NCI-H1436 treated with DMSO at 0.1 percent for 48 hours (cell line): ENCODE data around the gene RTP3.

Source experiments
- DNase-seq: peaks from one replicate; lab custom pipeline; 2025; lab: John Stamatoyannopoulos, UW

Gene RTP3

DNA sequence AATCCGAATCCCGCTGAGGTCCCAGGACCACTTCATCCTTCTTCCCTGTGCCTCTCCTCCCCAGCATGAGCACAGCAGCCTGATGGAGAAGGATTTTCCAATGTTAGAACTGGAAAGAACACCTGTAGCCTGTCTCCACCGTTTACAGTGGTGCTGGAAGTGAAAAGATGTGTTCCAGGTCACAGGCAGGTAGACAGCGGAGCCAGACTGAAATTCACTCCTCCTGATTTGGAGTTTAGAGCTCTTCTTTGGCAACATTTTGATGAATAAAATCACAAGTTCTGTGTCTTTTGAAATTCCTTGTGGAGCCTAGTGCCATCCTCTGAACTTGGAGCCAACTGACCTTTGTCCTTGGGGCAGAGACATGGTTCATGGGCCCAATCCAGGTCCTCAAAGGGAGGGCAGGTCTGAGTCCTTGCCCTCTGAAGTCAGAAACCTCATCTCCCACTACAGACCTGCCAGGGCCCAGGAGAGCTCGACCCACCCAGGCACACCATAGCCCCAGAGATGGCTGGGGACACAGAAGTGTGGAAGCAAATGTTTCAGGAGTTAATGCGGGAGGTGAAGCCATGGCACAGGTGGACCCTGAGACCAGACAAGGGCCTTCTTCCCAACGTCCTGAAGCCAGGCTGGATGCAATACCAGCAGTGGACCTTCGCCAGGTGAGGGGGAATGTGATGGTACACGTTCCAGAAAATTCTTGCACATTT lies at the start of gene RTP3:
TSS of gene RTP3 (plus strand) at position 421 of the 710 bp plus-strand sequence. CDS start at position 508, 87 bp downstream.
- no peak for DNase-seq

DNA sequence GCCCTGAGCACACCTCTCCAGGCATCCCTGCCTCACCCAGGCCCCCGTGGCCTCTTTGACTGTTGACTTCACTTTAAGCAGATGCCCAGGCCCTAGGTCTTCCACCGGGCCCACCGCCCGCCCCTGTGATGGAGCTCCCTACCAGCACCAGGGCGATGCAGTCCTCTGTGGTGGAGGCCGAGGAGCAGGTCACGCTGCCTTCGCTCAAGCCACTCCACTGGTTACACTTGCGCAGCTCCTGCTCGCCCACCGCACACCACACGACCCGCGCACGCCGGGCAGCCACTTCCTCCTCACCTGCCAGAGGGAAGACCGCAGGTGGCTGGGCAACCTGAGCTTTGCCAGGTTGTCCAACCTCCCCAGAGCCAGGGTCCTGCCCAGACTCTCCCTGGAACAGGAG lies 49.1 kb upstream of the RTP3 start:
- DNase-seq: no peak

DNA sequence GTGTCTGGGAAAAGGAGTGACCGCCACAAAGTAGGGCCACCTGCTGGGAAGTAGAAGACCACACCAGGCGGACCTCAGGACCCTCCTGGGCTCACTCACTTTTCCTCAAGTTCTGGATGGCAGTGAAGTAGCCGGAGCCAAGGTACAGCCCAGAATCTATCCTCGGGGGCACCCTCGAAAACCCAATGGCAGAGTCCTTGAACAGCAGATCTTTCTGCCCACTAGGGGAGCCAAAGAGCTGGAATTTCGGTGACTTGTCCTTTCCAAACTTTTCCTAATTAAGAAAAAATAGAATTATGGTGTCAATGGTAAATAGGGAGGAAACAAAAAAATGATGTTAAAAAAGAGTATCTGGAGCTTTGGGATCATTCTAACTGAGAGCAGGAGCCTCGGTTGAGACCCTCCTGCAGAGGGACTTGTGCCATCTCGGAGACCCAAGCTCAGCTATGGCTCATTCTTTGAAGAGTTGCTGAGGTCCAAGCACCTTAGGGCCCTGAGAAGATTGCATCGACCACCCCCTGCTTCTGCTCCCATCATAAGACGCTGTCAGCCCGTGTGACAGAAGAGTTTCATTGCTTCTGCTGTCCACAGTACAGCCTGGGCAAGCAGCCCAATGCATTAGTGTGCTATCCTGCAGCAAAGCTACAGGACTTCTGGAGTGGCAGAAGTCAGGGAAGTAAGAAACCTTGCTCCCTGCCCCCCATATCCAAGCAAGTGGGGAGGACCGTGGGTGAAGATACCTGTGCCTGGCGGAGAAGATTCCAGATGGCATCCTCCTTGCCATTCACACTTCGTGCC lies 47.8 kb upstream of the RTP3 start:
- no peak for DNase-seq

DNA sequence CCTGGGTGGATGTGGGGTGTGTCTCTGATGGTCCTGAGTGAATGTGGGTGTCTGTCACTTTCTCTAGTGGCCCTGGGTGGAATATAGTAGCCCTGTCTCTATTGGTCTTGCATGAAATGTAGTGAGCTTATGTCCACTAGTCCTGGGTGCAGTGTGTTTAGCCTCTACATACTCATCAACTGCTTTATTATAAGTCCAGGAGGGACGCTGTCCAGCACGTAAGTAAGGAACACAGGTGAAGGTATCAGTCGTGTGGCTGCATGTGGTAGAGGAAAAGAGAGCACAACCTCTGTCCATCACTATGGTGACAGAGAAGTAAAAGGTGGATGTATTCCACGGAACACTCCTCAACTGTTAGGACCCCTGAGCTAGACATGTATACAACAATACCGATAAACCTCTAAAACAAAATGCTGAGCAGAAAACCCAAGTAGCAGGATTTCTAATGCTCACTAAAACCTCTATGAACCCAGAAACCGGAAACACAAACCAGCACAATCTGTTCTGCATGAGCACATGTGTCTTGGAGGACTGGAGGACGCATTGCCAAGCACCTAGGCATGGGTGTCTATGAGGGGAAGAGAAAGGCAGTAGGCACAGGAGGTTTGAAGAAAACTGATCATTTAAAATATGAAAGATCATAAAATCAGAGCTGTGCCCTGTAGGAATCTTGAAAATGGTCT lies 44.1 kb upstream of the RTP3 start:
- no peak for DNase-seq

DNA sequence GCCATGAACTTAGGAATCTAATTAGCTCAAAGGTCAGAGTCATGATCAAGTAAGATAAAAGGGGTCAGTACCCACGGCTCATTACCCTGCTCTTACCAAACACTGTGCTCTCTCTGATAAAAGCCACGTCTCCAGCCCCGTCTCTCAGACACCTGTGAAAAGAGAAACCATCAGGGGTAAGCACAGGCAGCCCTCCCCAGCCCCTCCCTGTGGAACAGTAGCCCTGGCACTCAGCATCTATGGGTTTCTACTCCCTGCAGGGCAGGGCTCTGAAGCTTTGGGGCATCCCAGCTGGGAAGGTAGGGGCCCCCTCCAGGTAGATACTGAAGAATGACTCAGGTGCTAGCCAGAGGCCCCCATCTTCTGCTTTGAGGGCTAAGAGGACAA lies 43.6 kb upstream of the RTP3 start:
- DNase-seq: no peak

DNA sequence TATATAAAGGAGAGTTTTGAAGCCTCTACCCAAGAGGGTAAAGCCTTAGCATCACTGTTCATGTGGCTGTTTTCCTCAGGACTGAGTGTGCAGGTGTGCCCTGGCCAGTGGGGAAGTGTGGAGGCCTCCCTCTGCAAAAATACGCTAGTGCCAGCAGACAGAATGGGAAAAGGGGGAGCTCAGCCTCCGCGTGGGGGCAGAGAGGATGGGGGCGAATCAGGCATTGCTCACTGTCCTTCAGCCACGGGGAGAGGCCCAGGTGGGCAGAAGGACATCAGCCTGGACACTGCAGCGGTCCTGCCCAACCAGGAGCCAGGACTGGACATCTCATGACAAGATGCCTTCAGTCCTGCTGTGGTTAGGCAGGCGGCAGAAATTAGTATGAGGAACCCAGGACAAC lies 43.2 kb upstream of the RTP3 start:
- DNase-seq: no peak

DNA sequence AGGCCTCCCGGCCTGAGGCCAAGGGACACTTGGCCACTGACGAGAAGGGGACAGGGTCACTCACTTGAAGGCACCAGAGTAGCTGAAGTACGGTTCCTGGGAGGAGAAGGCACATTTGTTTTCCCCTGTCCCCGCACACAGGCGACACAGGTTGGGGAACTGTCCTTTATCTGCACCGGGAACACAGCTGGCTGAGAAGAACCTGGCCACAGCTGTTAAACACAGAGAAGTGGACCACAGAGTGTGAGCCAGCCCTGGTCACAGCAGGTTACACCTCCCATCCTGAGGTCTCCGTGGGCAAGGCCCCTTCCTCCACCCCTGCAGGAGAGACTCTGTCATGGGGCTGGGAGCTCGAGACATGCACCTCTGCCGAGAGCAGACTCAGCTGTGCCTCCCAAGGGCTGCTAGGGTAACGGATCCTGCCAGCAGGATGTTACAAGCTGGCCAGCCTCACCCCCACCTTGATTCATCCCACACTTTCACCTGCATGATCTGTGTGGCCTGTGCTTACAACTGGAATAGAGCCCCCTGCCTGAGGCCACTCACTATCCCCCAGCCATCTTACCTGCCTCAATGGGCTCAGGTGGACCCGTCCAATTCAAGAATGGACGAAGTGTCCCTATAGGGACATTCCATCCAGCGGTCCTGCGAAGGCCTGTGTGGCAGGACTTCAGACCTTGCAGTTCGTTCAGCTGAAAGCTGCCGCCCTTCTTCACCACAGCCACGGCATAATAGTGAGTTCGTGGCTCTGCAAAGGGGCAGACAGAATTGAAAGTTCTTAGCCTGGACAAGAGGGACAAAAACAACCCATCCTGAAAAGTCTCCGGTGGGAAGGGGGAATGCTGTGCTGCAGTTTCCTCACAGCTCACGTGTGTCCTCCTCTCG lies 42.3 kb upstream of the RTP3 start:
- DNase-seq: no peak

DNA sequence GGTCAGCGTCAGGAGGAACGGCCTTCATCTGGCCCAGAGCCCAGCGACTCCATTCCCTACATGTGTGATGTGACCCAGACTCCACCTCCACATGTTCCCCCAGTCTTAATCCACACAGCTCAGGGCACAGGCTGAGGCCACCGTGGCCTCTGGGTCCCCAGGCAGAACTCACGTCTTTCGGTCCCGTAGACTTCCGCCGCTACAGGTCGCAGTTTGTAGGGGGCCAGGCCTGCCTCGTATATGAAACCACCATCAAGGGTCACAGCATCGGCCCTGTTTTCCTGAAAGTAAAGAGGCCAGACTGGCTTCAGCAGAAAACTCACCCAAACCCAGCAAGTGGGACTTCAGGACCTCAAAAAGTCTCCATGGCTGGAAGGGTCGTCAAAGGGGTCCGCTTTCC lies 41.7 kb upstream of the RTP3 start:
- no peak for DNase-seq

DNA sequence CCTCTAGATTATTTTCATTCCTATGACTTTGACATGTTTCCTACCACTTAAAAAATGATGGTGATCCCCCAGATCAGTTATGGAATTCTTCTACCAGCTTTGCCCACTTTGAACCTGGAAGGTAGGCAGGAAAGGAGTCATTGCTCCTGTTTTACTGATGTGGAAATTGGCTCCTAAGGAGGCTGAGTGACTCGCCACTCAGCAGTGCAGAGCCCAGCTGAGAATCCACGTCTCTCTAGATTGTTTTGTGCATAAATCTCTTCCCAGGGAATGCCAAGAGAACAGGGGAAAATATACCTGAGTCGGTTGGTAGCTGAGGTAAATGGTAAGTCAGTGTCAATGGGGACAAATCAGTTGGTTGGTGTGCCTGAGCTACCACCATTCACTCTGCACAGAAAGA lies 37.7 kb upstream of the RTP3 start:
- no peak for DNase-seq

DNA sequence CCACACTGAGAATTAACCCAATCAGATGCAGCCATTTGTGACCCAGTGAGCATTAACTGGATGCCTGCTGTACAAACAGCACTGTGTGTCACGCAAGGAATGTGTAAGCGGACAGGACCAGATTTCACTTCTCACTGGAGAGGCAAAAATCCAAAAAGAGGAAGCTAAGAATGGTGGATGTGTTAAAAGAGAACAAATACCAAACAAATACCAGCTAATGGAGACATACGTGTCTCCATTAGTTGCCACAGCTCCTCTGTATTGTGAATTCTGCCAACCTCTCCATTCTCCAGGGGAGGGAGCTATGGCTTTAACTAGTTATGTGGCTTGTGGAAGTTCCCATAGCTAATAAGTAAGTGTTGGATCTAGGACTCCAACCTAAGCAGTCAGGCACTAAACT lies 35.7 kb upstream of the RTP3 start:
- DNase-seq: no peak

DNA sequence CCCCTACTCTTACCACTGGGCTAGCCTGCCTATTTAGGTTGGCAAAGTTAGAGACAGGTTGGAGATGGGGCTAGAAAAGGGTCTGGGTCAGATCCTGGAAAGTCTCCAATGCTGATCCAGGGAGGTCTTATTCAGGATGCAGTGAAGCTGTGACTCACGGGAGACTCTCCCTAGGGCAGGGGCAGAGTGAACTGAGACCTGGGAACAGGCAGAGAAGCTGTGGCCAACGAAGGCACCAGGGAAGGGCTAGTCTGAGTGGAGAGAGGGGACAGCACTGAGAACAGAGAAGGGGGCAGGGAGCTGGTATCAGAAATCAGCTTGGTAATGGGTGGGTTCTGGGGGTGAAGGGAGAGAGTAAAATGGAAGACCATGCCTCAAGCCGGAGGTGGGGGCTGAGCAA lies 35.3 kb upstream of the RTP3 start:
- no peak for DNase-seq

DNA sequence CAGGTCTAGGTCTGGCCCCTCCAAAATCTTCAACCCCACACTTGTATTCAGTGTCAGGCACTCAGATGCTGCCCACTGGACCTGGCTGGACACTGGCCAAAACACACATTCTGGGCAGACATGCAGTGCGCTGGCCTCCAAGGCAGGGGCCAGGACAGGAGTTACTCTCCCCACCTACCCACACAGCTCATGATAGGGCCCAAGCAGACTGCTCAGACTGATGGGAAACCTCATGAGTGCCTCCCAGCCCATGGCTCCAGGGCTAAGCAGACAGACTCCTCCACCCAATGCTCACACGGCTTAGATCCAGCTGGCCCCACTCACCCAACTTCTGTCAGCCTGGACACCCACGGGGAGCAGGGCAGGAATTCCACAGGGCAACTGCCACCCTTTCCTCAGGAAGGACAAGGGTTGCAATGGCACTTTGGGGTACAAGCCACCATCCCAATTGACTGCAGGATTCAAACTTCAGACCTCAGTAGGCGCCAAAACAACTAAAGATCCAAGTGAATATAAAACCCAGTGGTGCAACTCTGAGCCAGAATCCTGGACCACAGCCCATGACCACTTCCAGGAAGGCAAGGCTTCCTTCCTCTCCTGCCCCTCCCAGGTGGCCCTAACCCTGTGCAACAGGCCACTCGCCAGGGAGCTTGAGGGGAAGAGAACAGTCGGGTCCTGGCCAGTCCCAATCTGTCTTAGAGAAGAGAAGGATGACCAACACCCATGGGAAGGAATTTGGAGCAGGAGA lies 34.5 kb upstream of the RTP3 start:
- DNase-seq: no peak

DNA sequence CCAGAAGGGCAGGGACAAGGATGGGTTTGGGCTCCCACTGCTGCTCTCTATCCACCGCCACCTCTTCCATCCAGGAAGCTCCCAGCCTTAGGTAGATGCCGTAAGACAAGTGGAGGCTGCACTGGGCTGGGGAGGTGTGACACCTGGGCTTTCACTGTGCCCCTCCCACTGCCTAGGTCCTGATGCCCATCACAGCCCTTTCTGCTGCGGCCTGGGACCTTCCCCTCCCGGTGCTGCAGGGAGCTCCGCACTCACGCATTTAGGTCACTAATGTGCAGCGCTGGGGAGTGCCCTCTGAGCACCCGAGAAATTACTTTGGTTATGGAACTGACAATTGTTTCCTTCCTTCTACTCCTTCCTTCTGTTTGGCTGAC lies 33.9 kb upstream of the RTP3 start:
- DNase-seq: no peak

DNA sequence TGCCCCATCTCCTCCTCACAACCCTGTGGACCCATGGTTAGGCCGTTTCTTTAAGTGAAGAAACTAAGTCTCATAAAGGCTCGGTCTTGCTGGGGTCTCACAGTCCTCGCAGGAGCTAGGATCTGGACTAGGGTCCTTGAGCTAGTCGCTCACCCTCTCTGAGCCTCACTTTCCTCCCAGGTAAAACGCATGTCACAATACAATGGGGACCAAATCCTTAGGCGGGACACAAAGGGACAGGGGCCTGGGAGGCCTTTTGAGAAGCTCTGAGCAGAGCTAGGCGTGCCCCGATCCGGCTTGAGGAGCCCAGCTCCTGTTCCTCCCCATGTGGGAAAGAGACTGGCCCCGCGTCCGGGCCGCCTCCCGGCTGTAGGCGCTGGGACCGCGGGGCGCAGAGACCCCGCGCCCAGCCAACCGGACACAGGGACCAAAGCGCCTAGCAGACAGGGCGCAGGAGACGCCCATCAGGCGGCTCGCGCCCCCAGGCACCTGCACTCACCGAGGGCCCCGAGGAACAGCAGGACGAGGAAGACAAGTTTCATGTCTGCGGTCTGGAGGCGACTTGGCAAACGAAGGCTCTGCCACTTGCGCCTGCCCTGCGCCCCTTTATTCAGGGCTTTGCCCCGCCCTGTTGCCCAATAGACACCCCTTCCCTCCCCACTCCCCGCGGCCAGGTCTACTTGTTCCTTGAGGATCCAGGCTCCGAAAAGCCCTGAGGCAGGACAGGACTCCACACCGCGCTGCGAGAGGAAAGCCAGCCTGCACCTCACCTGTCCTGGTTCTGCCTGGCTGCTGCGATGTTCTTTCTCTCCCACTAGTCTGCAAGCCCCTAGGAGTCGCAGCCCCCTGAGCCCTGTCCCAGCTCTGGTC lies 33.2 kb upstream of the RTP3 start, which contains the start of gene LTF:
TSS of gene LTF (minus strand) at position 580 of the 870 bp plus-strand sequence. CDS start at position 542, 38 bp downstream.
- no peak for DNase-seq

DNA sequence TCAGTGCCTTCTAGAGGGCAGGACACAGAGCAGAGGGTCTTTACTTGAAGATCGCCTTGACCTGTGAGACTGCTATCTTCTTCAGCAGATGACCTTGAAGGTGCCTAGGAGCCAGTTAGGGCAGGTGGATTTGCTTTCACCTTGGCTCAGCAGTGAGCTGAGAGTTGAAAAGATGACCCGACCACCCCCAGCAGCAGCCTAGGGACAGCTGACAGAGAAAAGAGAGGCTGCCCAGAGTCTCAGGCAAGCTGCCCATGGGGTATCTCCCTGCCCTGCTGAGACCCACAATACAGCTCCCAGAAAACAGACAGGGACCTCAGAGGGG lies 32.6 kb upstream of the RTP3 start:
- no peak for DNase-seq

DNA sequence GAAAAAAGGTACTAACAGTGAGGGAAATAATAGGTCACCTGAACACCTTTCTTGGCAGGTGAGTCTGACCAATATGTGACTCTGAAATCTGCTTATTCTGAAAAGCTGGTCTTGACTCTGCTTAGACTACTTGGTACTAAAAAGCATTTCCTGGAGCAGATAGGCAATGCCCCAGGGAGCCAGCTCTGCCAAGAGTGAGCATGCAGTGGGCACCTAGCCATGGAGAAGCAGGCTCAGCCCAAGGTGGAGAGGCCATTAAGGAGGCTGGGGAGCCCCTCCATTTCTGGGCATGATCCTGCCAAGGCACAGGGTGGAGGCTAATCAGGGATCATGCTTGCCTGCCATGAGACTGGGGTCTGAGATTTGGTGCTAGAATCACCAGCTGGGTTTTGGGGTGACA lies 31.5 kb upstream of the RTP3 start:
- DNase-seq: no peak

DNA sequence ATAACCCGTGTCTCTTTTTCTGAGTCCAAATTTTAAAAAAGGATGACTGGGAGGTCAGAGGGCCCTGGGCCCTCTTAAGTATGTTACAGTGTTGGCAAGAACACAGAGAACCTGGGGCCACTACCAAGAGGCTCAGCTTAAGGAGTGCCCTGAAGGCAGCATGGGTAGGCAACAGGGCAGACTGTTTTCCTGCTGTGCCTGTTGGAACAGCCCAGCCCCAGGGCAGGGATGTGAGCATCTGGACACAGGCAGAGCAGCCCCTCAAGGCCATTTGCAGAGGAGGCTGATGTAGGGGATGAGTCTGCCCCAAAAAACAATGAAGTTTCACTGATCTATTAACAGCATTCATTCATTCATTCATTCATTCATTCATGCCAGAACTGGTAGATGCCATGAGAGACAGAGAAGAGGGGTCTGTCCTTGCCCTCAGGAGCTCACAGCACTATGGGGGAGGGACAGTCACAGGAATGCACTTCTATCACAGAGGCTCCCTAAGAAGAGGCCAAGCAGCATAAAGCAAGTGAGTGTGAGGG lies 30.8 kb upstream of the RTP3 start:
- DNase-seq: no peak

DNA sequence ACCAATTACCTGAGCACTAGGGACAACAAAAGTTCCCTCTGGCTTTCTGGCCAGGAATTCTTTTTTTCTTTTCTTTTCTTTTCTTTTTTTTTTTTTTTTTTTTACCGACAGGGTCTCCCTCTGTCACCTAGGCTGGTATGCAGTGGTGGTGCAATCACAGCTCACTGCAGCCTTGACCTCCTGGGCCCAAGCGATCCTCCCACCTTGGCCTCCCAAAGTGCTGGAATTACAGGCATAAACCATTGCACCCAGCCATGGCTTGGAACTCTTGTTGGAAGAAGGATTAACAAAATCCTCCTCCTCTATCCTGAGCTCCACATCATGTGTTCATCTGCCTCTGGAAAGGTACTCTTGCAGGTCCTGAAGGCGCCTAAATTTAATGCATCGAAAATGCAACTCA lies 30.2 kb upstream of the RTP3 start:
- no peak for DNase-seq

DNA sequence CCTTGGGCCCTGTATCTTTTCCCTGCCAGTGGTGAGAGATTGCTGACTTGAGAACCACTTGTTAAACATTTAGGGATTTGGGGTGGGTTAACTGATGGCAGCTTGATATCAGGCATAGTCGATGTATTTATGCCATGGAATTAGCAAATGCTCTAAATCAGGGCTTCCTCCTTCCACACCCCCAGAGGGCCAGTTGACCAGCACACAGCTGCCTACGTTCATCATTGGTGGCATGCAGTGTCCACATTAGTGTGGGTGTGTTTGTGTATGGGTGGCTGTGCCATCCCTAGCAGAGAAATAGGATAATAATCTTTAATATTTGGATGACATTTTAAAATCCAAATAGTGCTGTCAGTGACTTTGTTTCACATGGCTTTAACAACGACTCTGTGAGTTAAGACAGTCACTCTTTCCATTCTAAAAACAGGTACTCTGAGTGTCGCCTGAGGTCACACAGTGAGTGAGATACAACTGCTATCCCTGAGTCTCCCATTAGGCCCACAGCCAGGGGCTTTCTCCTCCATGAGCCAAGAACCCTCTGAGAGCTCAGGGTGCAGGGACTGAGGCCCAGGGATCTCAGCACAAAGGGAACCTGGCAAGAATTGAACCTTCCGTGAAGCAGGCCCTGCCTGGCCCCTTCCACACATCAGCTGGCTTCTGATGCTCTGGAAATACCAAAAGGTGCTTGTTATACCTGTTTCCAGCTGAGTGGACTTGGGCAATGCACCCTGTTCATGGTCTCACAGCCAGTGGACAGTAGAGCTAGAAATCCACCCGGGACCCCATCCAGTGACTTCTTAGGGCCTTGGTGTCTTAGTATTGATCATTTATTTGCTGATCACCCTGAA lies 28.8 kb upstream of the RTP3 start:
- DNase-seq: no peak
